ENCODE results near the gene LY9.

GRCh38 chr1:160865337-160865736 is 69.4 kb downstream of the LY9 start:
- TF ChIP-seq CTCF (conservative IDR thresholded peaks at IDR 0.05) (no peak), EZH2 (IDR thresholded peaks at IDR 0.05; ENCODE audit: low read depth) (no peak)
